Neutrophil (primary cell): ENCODE measurements around the gene NOP14.
"Not testable (repeated sequence)": the region's sequence is repeated elsewhere in the genome, so short reads cannot be mapped to it uniquely, and the experiment has no call there.

Source experiments
- H3K27ac ChIP-seq: fragments of 200-600 bp; sonication (generic); 2 replicates; pipeline ENCODE4 v1.5.1; 2016; ENCODE audit warnings: mild to moderate bottlenecking, moderate library complexity
- H3K27me3 ChIP-seq: fragments of 200-600 bp; sonication (generic); 2 replicates; pipeline ENCODE4 v1.6.0; 2016; ENCODE audit warnings: mild to moderate bottlenecking
- H3K36me3 ChIP-seq: fragments of 200-600 bp; sonication (generic); 2 replicates; pipeline ENCODE4 v1.5.1; 2017
- H3K4me1 ChIP-seq, 2 experiments: fragments of 200-600 bp in 1 of 2; sonication (generic) in 1 of 2; 1 replicate in 1 of 2; 2 replicates in 1 of 2; pipeline versions ENCODE4 v1.5.1 to v1.6.1; 2013 to 2016; ENCODE audit warnings: low read depth in 1 of 2, low read length in 1 of 2, mild to moderate bottlenecking in 1 of 2, moderate library complexity in 1 of 2; ENCODE audit not compliant: control insufficient read depth in 1 of 2, insufficient read depth in 1 of 2
- H3K4me3 ChIP-seq, 2 experiments: fragments of 200-600 bp in 1 of 2; sonication (generic) in 1 of 2; 1 replicate in 1 of 2; 2 replicates in 1 of 2; pipeline ENCODE4 v1.5.1; 2013 to 2016; ENCODE audit warnings: low read depth in 1 of 2, low read length in 1 of 2, mild to moderate bottlenecking in 1 of 2, moderate library complexity in 1 of 2
- H3K9me3 ChIP-seq: fragments of 200-600 bp; sonication (generic); 2 replicates; pipeline ENCODE4 v1.5.1; 2016
- TF ChIP-seq, protein P1 (sequence below): fragments of 200-600 bp; sonication (generic); IDR thresholded peaks from 2 replicates; pipeline ENCODE4 v1.5.1; 2016; ENCODE audit warnings: antibody characterized with exemption

NOP14 gene

DNA sequence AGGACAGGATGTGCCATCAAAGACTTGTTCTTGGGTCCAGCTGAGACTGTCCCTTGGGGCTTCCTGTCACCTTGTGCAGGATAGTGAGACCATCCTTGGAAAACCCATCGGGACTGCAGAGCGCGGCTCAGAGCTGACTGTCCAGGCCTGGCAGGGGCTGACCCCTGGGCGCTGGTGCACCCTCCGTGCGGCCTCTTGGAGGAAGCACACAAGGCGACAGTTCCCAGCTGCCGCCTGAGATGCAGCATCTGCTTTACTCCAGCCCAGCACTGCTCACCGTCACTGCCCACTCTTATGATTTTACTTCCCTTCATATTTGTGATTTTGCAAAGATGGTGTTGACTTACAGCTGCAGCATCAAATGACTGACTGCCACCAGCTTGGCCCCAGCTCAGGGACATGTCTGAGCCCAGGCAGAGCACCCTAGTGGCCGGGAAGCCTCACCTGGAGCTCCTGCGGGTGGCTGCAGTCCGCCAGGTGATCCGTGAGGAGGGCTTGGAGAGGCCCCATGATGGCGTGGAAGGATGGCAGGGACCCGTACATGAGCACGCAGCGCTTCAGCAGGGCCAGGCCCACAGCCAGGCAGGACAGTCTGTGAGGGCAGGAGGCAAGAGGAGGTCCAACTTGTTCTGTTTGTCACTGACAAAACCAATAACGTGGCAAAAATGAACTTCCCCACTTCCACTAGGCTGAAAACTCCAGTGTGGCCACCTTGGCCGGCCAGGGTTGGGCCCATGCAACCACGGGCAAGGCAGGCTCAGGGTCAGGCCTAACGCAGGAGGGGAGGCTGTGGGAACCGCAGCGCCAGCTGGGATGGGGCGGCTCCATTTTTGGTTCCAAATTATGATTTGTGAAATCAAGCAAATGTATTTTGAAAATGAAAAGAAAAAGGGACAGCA is 21.8 kb downstream of the NOP14 start:
- Histone ChIP-seq H3K27ac (no peak overlapping the region), H3K4me1 (no peaks in the 10 kb centered on the region)

DNA sequence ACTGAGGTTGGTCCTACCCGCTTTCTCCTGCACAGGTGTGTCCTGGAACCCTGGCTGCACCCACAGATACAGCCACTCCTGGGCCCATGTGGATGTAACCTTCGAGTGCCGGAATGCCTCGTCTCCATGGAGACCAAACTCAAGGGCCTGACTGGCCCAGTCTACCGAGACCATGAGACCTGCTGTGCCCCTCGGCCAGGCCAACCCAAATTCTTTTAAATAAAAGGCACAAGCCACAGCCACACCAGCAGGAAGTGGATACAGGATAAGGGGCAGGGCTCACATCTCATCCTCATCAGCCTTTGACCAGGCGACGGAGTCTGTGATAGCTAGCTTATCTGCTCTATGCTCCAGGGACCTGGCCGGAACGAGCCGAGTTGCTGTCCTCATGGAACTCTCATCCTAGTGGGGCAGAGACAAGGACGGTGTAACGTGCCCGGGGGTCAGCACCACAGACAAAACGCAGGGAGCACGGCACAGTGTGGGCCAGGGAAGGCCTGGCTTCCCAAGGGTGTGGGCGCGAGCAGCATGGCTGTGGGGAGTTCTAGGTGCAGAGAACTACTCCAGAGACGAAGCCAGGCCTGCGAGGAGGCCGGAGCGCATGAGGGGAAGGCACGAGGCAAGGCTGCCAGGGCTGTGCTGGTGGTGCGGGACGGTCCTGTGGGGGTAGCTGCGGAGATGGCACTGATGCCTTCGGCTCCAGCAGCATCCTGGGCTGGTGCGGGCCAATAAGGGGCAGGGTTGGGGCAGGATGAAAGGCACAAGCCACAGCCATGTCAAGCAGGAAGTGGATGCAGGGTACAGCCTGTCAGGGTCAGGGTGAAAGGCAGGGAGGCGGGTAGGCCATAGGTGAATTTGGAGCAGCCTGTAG is 22.7 kb downstream of the NOP14 start:
- Histone ChIP-seq H3K27me3 (no peaks in the 10 kb centered on the region), H3K36me3 (peaks cover 53% of the 10 kb centered on the region), H3K4me3 (no peak overlapping the region), H3K4me1 (peaks cover 5 to 7% of the 10 kb centered on the region in 2 experiments), H3K9me3 (no peaks in the 10 kb centered on the region), H3K27ac (no peak overlapping the region)
- TF ChIP-seq, protein P1, sequence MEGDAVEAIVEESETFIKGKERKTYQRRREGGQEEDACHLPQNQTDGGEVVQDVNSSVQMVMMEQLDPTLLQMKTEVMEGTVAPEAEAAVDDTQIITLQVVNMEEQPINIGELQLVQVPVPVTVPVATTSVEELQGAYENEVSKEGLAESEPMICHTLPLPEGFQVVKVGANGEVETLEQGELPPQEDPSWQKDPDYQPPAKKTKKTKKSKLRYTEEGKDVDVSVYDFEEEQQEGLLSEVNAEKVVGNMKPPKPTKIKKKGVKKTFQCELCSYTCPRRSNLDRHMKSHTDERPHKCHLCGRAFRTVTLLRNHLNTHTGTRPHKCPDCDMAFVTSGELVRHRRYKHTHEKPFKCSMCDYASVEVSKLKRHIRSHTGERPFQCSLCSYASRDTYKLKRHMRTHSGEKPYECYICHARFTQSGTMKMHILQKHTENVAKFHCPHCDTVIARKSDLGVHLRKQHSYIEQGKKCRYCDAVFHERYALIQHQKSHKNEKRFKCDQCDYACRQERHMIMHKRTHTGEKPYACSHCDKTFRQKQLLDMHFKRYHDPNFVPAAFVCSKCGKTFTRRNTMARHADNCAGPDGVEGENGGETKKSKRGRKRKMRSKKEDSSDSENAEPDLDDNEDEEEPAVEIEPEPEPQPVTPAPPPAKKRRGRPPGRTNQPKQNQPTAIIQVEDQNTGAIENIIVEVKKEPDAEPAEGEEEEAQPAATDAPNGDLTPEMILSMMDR = no peak

More for the DNA sequence above, 21.8 kb downstream of the NOP14 start:
- H3K4me3 ChIP-seq = no peak overlapping the region
- peaks cover 60% of the 10 kb centered on the region for H3K36me3 ChIP-seq
- H3K27me3 ChIP-seq = no peaks in the 10 kb centered on the region
- no peaks in the 10 kb centered on the region for H3K9me3 ChIP-seq
- TF ChIP-seq, protein P1 = no peak

DNA sequence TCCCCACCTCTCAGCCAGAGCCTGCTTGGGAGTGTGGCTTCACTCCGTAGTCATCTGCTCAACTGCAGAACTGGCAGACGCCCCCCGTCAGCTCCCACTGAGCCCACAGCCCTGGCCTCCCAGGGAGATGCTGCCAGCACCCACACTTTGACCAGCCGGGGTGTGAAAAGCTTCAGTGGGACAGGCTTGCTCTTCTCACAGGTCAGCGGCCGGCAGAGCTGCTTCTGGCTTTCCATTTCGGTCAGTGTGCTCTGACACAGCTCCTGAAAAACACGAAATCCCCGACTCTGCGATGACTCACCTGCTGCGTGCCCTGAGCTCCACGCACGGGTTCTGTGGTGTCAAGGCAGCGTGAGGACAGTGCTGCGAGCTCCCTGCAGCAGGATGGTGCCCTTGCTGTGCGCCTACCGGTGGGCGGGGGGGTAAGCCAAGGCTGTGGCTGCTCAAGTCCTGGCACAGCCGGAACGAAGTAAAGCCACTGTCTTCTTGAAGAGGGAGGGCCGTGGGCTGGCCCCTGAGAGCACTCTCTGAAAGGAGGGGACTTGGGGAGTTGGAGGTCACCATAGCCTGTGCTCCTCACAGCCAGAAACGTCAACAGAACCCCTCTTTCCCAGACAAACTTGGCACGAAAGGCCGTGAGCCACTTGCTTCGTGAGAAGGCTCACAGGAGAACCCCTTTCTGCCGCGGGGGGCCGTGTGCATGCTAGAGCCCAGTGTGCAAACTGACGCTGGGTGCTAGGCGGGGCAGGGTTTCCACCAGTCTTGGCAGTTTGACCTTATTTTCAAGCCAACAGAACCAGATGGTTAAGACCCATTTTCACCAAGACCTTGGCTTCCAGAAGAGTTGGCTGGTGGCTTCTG is 23.6 kb downstream of the NOP14 start:
- Histone ChIP-seq H3K9me3 (no peaks in the 10 kb centered on the region), H3K4me3 (no peak overlapping the region), H3K27ac (no peak overlapping the region), H3K36me3 (peaks cover 52% of the 10 kb centered on the region), H3K27me3 (no peaks in the 10 kb centered on the region), H3K4me1 (peaks cover 11 to 13% of the 10 kb centered on the region in 2 experiments)
- TF ChIP-seq, protein P1 = no peak

DNA sequence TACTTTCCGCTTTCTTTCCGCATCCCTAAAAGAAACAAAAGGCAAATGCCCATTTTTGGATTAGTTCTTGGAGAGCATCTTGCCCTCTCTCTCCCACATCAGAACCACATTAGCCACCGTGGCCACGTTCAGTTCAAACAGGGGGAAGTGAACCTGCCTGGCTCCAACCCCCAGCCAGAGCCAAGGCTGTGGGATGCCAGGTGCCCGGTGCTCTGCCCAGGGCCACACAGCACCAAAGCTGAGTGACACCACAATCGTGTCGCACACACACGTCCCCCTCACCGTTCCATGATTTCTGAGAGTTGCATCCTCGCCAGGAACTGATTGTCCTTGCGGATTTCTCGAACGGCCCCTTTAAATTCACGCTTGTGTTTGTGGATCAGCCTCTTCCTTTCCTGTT is 24.3 kb downstream of the NOP14 start:
- peaks cover 52% of the 10 kb centered on the region for H3K36me3 ChIP-seq
- no peaks in the 10 kb centered on the region for H3K9me3 ChIP-seq
- no peaks in the 10 kb centered on the region for H3K27me3 ChIP-seq
- no peak overlapping the region for H3K27ac ChIP-seq
- H3K4me1 ChIP-seq = peaks cover 12 to 16% of the 10 kb centered on the region in 2 experiments
- TF ChIP-seq, protein P1 = no peak
- no peak overlapping the region for H3K4me3 ChIP-seq

DNA sequence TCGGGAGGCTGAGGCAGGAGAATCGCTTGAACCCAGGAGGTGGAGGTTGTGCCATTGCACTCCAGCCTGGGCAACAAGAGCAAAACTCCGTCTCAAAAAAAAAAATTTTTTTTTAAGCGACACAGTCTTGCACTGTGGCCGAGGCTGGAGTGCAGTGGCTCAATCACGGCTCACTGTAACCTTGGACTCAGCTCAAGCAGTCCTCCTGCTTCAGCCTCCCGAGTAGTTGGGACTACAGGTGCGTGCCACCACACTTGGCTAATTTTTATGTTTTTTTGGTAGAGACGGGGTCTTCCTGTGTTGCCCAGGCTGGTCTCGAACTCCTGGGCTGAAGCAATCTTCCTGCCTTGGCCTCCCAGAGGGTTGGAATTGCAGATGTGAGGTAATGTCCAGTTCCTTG is 24.8 kb downstream of the NOP14 start:
- Histone ChIP-seq H3K36me3 (peaks cover 52% of the 10 kb centered on the region), H3K4me1 (peaks cover 17 to 21% of the 10 kb centered on the region in 2 experiments)
- H3K9me3 ChIP-seq, H3K27me3 ChIP-seq, H3K27ac ChIP-seq, H3K4me3 ChIP-seq: not testable (repeated sequence)
